A204.1 (cell line): ENCODE measurements around the gene FGFR2.

ENCODE experiments used
- FAIRE-seq: peaks from 2 replicates; lab custom pipeline; 2012; peaks lifted over from hg19 to GRCh38; lab: Jason Lieb, UNC

Gene FGFR2

GRCh38 chr10:121598263-121599249 is at the start of gene FGFR2:
TSS of gene FGFR2 (minus strand) at chr10:121598444. CDS start at chr10:121593817, 4,627 bp downstream.
- no peak for FAIRE-seq

DNA sequence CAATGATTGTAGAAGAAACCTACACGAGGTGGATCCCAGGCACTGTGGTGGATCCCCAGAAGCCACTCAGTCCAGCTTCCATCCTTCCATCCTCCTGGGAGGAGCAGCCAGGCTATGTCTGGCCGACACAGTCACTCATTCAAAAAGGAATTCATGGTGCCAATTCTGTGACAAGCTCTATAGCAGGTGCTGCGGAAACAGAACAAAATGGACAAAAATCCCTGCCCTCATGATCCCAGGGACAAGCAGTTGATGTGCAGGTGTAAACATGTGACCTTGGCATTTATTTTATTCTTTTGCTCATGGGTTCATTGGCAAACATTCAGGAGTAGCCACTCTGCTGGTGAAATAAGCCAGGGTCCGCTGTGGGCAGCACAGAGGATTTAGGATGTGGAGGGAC is 49.2 kb upstream of the FGFR2 start:
- no peak for FAIRE-seq

DNA sequence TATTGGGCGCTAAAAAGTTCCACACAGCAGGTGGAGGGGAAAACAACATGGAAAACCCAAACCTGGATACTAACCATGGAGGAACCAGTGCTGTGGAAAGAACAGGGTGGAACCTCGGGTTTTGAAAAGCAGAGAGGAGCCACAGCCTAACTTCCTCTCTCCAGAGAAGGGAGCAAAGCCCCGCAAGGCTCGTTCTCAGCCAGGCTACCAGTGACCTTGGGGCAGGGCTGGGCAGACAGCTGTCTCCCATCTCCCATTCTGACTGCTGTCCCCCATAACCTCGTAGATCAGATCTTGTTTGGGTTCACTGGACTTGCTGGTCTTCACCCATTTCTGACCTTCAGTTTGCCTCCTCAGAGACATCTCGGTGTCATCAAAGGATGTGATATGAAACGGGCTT is 47.5 kb upstream of the FGFR2 start:
- FAIRE-seq = no peak

DNA sequence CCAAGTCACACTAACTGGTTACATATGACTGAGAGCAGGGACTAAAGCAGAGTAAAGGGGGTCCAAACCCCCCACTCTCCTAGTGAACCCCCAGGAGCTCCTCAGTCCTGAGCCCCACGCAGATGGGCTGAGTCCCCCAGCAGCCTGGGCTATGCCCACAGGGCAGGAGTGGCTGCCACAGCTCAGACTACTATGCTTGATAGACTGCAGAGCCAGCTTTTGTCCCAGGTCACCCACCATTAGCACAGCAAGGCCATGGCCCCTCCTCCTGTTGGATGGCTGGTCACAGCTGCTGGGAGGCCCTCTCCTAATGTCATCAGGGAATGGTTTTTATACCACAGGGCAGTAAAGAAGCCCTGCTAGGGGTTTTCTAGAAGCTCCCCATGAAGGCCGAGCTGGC is 46.3 kb upstream of the FGFR2 start:
- no peak for FAIRE-seq

DNA sequence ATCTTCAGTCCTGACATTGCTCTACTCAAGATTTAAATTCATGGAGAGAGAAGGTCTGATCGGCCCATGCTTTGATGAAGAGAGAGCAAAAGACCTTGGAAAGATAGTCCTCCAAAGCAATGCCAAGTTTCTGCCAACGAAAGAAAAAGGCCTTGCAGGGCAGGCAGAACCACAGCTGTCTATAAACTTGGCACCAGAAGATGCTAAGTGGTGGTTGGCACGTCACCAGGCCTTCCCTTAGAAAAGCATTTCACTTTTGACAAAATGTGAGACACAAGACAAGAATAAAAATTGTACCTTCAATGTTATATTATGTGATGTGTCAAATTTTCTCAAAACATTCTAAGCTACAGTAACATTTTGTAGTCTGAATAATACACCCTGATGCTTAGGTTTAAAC is 42.0 kb upstream of the FGFR2 start:
- FAIRE-seq = no peak

DNA sequence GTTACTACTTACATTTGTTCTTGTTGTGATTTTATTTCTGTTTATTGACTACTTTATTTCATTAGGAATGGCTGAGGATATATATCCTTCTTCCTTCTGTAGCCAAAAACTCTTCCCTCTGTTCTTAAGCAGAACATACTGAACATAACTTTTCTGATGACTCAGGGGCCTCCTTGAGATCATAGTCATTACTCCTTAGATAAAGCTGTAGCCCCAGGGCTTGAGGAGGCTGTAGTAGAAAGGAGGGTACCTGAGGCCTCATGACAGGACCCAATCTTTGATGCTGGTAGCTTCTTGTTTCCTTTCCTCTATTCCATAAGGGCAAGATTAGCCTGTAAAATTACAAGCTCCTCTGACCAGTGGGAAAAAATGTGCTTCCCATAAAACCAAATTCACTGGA is 41.2 kb upstream of the FGFR2 start:
- no peak for FAIRE-seq

GRCh38 chr10:121637437-121637836 is 39.2 kb upstream of the FGFR2 start:
- no peak for FAIRE-seq

DNA sequence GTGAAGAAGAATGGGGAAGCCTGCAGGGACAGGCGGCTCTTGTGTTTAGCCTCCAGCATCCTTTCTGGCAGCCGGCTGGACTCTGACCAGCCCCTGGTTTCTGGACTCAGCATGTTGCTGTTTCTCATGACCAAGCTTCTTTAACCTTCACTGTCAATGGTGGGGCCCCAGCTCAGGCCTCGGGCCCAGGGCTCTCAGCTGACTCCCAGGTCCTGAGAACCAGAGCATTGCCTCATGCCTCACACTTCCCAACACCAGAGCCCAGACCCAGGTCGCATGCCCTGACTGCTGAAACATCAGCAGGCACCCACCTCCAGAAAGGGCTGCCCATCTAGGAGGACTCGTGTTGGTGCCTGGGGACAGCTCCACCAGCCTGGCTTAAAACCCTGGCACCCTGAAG is 34.8 kb upstream of the FGFR2 start:
- FAIRE-seq = no peak

DNA sequence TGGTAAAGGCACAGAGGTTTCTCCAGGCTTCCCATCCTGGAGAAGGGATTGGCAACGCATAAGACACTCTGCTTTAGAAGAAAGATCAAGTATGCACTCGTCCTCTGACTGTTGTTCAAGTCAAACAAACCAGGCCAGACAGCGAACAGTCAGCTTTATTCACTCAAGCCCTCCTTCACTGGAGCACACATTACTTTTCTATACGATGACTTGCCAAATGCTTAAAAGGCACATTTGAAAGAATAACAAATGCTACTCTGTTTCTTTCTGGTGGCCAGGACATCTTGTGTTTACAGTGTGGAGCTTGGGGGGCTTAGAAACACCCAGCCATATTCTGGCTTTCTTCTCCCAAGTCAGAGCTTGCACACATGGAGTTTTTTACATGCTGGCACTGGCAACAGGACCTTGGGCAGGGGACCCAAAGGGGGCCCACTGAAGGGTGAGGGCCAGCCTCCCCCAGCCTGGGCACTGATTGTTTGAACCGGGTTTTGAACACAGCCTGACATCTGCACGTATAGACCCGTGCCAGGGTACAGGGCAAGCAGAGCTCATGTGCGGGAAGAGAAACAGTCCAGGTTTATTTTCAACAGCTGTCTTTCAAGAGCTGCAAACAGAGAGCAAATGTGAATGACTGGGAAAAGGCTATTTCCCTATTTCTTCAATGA is 33.3 kb upstream of the FGFR2 start:
- FAIRE-seq = no peak

- FAIRE-seq = no peak
These were observed 30.6 kb upstream of the FGFR2 start for GRCh38 chr10:121628859-121629258.

GRCh38 chr10:121627876-121628581 is 29.8 kb upstream of the FGFR2 start:
- no peak for FAIRE-seq

- FAIRE-seq = no peak
These were observed 26.7 kb upstream of the FGFR2 start for GRCh38 chr10:121624836-121625486.

DNA sequence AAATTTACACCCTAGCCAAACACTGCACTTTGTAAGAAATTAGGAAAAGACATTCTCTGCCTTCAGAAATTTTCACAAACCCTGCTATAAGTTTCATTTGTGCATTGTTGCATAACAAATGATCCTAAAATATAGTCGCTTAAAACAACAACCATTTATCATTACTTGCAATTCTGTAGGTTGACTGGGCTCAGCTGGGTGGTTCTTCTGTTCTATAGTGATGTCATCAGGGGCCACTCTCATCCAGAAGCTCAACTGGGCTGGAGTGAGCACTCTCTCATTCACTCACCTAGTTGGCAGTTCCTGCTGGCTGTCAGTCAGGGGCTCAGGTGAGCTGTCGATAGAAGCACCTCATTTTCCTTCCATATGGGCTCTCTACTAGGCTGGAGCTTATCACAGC is 20.7 kb upstream of the FGFR2 start:
- no peak for FAIRE-seq

DNA sequence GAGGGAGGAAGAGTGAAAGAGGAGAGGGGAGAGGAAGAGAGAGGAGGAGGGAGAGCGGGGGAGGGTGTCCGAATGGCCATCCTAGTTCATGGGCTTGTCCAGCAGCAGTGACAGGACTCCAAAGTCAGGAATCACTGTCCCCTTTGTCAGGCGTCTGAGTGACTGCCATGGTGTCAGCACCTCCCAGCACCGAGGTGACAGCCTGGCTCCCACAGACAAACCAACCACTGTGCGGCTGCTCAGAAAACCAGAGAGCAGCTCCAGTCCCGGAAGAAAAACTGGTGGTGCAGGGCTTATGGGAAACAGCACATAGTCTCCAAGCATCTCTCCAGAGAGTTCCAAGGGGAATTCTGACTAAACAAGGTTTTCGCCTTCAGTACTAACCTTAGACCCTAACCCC is 18.9 kb upstream of the FGFR2 start:
- no peak for FAIRE-seq

DNA sequence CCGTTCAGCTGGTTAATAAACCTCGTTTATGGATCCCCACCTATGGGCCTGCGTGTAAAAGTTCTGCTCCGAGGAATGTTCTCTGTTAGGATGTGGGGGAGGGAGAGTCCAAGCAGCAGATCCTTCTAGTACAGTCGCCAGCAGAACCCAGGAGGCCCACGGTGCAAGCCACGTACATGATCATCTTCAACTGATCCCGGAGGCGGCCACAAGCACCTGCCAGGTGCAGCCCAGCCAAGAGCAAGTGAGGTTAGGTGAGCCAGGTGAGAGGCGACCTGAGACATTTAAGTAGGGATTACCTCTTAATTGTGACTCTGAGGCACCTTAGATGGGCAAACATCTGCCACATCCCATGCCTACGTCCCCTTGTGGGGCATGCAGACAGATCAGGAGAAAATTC is 18.0 kb upstream of the FGFR2 start:
- no peak for FAIRE-seq

DNA sequence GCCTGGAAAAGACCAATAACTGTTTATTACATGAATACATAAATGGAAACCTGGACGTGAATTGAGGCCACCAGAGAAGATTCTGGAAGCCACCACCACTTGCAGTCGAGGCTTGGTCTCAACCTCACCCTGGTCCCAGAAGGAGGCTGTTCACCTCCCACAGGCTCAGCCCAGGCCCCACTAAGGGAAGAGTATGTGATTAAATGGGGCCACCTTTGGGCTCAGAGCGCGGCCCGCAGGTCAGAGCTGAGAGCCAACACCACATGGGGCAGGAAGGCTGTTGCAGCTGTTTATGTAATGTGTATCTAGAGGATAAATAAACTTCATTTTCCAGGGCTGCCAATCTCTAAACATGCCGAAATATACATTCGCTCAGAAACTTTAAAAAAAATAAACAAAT is 17.6 kb upstream of the FGFR2 start:
- no peak for FAIRE-seq

- FAIRE-seq = no peak
These were observed 17.2 kb upstream of the FGFR2 start for GRCh38 chr10:121615435-121615793.

GRCh38 chr10:121614613-121615434 is 16.6 kb upstream of the FGFR2 start:
- FAIRE-seq = no peak

GRCh38 chr10:121613456-121613855 is 15.2 kb upstream of the FGFR2 start:
- no peak for FAIRE-seq

GRCh38 chr10:121611393-121612159 is 13.3 kb upstream of the FGFR2 start:
- FAIRE-seq = no peak

- no peak for FAIRE-seq
These were observed 12.6 kb upstream of the FGFR2 start for GRCh38 chr10:121610798-121611323.
